HK-2 (cell line): ENCODE data around the gene PTPRE.
A peak's percentile ranks its signal among the peaks of the same experiment; 100 is the strongest.

ENCODE experiments used
- DNase-seq: peaks from one replicate; pipeline ENCODE4 v3.0.0-alpha.2; 2018; ENCODE audit not compliant: unreplicated experiment

PTPRE gene

GRCh38 chr10:128026615-128027300 lies 119.9 kb downstream of the PTPRE start:
- no peak for DNase-seq

- DNase-seq = no peak
These were observed 120.4 kb downstream of the PTPRE start for GRCh38 chr10:128027306-128027705.

GRCh38 chr10:128027822-128028507 lies 121.1 kb downstream of the PTPRE start:
- no peak for DNase-seq

GRCh38 chr10:128028508-128029289 lies 121.8 kb downstream of the PTPRE start:
- DNase-seq = no peak

GRCh38 chr10:128029290-128029651 lies 122.4 kb downstream of the PTPRE start:
- no peak for DNase-seq

- no peak for DNase-seq
These were observed 122.9 kb downstream of the PTPRE start for GRCh38 chr10:128029731-128030369.

GRCh38 chr10:128030498-128031072 lies 123.7 kb downstream of the PTPRE start:
- no peak for DNase-seq

GRCh38 chr10:128031216-128031615 lies 124.3 kb downstream of the PTPRE start:
- DNase-seq = no peak

GRCh38 chr10:128032466-128032865 lies 125.6 kb downstream of the PTPRE start:
- no peak for DNase-seq

- peak; percentile 34 for DNase-seq
These were observed 128.7 kb downstream of the PTPRE start for GRCh38 chr10:128035557-128035973.

- DNase-seq = no peak
These were observed 129.2 kb downstream of the PTPRE start for GRCh38 chr10:128036011-128036615.

GRCh38 chr10:128036746-128037543 lies 130.0 kb downstream of the PTPRE start:
- DNase-seq = peak; percentile 51

- no peak for DNase-seq
These were observed 133.2 kb downstream of the PTPRE start for GRCh38 chr10:128040096-128040495.

- no peak for DNase-seq
These were observed 133.8 kb downstream of the PTPRE start for GRCh38 chr10:128040681-128041080.

- DNase-seq = no peak
These were observed 135.3 kb downstream of the PTPRE start for GRCh38 chr10:128042131-128042610.

- no peak for DNase-seq
These were observed 136.5 kb downstream of the PTPRE start for GRCh38 chr10:128043259-128044045.

- no peak for DNase-seq
These were observed 137.3 kb downstream of the PTPRE start for GRCh38 chr10:128044186-128044585.

GRCh38 chr10:128044961-128045832 lies 138.3 kb downstream of the PTPRE start:
- DNase-seq = no peak

- no peak for DNase-seq
These were observed 138.9 kb downstream of the PTPRE start for GRCh38 chr10:128045833-128046120.
